Fibroblast of lung (primary cell): Measurements from ENCODE around the gene PTPRU.
A peak's percentile ranks its signal among the peaks of the same experiment; 100 is the strongest.

Source experiments
- CTCF ChIP-seq, 2 donors: IDR thresholded peaks in 1 of 2; conservative IDR thresholded peaks in 1 of 2; 1 replicate in 1 of 2; 2 replicates in 1 of 2; pipeline ENCODE4 v1.5.1; 2011 to 2012; ENCODE audit warnings: low read length in 2 of 2, control low read depth in 1 of 2, inconsistent platforms in 1 of 2, low read depth in 1 of 2, mild to moderate bottlenecking in 1 of 2
- EZH2 ChIP-seq: IDR thresholded peaks from 2 replicates; pipeline ENCODE4 v1.5.1; 2012; ENCODE audit warnings: low read length, control low read depth, mild to moderate bottlenecking; ENCODE audit errors: missing control alignments

- TF ChIP-seq CTCF (conservative IDR thresholded peaks at IDR 0.05 in 1 of 2, IDR thresholded peaks at IDR 0.05 in 1 of 2; ENCODE audit: low read depth in 1 of 2, low read length in 2 of 2) (peak; percentile 21 to 34), EZH2 (no peak)
These were observed 5.6 kb upstream of the PTPRU start, which contains the start of gene MECR for GRCh38 chr1:29230553-29231378.
